NB4 (cell line): ENCODE results near the gene XPO5.

ENCODE experiments used
- POLR2A ChIP-seq: IDR thresholded peaks from 2 replicates; pipeline ENCODE4 v1.6.1; 2011; ENCODE audit warnings: mild to moderate bottlenecking; ENCODE audit not compliant: insufficient read length; ENCODE audit errors: extremely low read depth
- TF ChIP-seq, protein P1 (sequence below): IDR thresholded peaks from one replicate; pipeline ENCODE4 v1.5.1; 2012; ENCODE audit warnings: low read depth, low read length

DNA sequence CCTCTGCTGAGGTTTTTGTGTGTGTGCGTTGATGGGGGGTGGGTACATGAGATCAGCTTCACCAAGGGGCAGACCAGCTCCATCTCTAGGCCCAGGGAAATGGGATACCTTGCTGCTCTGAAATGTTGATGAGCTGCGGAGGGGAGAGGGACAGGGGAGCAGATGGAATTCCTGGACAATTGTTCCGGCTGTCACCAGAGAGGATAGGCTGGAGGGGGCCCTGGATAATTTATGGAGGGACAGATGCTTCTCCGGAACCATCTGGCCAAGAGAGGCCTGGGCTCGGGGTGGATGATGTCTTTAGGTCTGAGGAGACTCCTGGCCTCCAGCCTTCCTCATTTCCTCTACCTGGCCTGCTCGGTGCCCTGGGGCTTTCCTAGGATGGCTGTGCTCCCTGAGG is 100.3 kb downstream of the XPO5 start:
- TF ChIP-seq, protein P1, sequence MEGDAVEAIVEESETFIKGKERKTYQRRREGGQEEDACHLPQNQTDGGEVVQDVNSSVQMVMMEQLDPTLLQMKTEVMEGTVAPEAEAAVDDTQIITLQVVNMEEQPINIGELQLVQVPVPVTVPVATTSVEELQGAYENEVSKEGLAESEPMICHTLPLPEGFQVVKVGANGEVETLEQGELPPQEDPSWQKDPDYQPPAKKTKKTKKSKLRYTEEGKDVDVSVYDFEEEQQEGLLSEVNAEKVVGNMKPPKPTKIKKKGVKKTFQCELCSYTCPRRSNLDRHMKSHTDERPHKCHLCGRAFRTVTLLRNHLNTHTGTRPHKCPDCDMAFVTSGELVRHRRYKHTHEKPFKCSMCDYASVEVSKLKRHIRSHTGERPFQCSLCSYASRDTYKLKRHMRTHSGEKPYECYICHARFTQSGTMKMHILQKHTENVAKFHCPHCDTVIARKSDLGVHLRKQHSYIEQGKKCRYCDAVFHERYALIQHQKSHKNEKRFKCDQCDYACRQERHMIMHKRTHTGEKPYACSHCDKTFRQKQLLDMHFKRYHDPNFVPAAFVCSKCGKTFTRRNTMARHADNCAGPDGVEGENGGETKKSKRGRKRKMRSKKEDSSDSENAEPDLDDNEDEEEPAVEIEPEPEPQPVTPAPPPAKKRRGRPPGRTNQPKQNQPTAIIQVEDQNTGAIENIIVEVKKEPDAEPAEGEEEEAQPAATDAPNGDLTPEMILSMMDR, result no peak
- TF ChIP-seq POLR2A, result no peak
